ENCODE data around the gene RASSF6. TPM values are rescaled to one million over a fixed set of nuclear protein-coding genes. Genes with fewer than 3 reads are reported as not detected.
A peak's percentile ranks its signal among the peaks of the same experiment; 100 is the strongest.
"Not testable (repeated sequence)": the region's sequence is repeated elsewhere in the genome, so short reads cannot be mapped to it uniquely, and the experiment has no call there.

The RASSF6 gene
- total RNA-seq = 1 to 10 TPM; 2.6 to 6.7 (median 4.3) TPM

DNA sequence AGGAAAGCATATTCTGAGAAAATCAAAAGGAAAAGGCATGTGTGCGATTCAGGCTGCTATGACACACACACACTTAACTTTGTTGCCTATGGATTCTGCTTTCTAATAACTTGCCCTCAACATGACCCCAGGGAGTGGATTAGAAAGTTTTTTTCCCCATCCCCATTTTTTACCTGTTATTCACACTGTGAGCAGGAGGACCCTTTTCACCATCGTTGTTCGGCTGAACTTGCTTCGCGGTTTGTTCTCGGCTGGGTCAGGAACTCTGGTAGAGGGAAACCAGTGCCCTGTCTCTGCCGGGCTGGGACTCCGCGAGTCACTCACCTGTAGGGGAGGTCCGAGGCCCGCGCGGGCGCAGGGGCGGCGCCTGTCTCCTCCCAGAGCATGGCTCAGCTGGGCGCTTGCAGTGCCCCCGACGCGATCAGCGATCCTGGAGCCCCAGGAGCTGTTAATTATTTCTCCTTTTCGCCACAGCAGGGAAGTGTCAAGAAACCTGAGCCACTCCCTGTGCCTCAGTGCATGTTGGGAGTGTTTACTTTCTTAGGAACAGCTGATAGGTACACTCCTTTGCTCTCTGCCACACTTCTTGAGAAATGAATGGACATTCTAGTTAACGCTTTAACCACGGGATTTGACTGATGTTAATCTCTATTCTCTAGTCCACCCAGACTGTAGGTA lies at the start of gene RASSF6:
RASSF6 (minus strand) TSS at position 322 of the 678 bp plus-strand sequence. CDS start 8,641 bp downstream, outside the sequence.
- Histone ChIP-seq H3K4me3 (peak within 1 kb of the TSS; percentile 33 to 62 (median 50)), H3K9me3 (no peaks in the 10 kb centered on the region), H3K27me3 (peaks cover 0 to 3% (median 0%) of the 10 kb centered on the region in 4 donors), H3K4me1 (peaks cover 0 to 35% (median 0%) of the 10 kb centered on the region in 3 donors), H3K36me3 (no peaks in the 10 kb centered on the region), H3K27ac (peak within 1 kb of the TSS; percentile 50 to 85 (median 78))
- DNase-seq = no peak
- intact Hi-C loops (cut with DNase I) = no loop called here
- TF ChIP-seq, protein P1, sequence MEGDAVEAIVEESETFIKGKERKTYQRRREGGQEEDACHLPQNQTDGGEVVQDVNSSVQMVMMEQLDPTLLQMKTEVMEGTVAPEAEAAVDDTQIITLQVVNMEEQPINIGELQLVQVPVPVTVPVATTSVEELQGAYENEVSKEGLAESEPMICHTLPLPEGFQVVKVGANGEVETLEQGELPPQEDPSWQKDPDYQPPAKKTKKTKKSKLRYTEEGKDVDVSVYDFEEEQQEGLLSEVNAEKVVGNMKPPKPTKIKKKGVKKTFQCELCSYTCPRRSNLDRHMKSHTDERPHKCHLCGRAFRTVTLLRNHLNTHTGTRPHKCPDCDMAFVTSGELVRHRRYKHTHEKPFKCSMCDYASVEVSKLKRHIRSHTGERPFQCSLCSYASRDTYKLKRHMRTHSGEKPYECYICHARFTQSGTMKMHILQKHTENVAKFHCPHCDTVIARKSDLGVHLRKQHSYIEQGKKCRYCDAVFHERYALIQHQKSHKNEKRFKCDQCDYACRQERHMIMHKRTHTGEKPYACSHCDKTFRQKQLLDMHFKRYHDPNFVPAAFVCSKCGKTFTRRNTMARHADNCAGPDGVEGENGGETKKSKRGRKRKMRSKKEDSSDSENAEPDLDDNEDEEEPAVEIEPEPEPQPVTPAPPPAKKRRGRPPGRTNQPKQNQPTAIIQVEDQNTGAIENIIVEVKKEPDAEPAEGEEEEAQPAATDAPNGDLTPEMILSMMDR (IDR thresholded peaks at IDR 0.05) = peak in 2 of 6 experiments; percentile 20 to 25
- peak in 2 of 4 donors; percentile 17 to 45 for TF ChIP-seq POLR2A (IDR thresholded peaks at IDR 0.05)
- 10% methylated on average over 5 to 11 of the region's 24 CpGs for WGBS, 2 donors

DNA sequence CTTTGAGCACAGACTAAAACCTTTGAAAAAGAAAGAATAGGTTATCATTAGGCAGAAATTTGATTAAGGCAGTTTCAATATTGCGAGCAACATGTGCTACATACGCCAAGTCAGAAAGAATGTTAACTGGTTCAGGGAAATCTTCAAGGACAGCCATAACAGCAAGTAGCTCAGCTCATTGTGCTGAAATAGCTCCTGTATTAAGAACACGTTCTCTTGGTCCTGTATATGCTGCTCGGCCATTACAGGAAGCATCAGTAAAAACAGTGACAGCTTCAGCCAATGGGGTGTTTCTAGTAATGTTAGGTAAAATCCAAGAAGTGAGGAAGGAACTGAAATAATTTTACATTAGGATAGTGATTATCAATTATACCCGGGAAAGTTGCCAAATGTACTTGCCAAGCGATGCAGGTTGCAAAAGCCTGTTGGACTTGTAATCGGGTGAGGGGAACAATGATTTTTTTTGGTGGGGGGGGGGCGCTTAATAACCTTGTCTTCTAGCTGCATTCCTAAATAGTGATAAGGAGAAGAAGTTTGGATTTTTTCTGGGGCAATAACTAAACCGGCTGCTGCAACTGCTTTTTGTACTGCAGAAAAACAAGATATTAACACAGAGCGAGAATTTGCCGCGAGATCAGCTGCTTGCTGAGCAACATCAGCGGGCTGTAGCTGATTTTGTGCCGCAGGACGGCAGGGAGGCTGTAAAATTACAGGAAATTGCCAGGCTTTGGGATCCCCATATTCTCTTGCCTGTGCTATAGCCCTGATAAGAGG lies 49.4 kb upstream of the RASSF6 start:
- Histone ChIP-seq H3K36me3 (no peaks in the 10 kb centered on the region), H3K4me3 (no peak overlapping the region), H3K27ac (no peak overlapping the region), H3K9me3 (no peaks in the 10 kb centered on the region), H3K27me3 (no peaks in the 10 kb centered on the region), H3K4me1 (peaks cover 8 to 41% (median 12%) of the 10 kb centered on the region in 3 donors)
- DNase-seq = no peak
- 70 to 79% methylated on average over 14 of the region's 15 CpGs for WGBS, 2 donors
- TF ChIP-seq, protein P1 (IDR thresholded peaks at IDR 0.05) = no peak
- TF ChIP-seq POLR2A (IDR thresholded peaks at IDR 0.05) = no peak
- intact Hi-C loops (cut with DNase I) = loop anchor here (10.0 kb wide), 1 partner anchor 195 kb away; the partner anchor contains the start of gene CXCL1

DNA sequence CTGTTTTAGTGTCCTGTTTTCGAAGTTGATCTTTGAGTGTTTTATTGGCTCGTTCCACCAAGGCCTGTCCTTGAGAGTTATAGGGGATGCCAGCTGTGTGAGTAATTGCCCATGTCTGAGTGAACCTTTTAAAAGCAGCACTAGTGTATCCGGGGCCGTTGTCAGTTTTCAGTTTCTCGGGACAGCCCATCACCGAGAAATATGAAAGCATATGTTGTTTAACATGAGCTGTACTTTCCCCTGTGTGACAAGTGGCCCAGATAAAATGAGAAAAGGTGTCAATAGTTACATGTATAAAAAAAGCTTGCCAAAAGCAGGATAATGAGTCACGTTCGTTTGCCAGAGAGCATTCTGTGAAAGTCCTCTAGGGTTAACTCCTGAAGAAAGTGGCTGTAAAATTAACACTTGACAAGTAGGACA lies 48.6 kb upstream of the RASSF6 start:
- Histone ChIP-seq H3K4me1 (peaks cover 8 to 35% (median 9%) of the 10 kb centered on the region in 3 donors), H3K36me3 (no peaks in the 10 kb centered on the region), H3K9me3 (no peaks in the 10 kb centered on the region), H3K27ac (no peak overlapping the region), H3K4me3 (no peak overlapping the region), H3K27me3 (no peaks in the 10 kb centered on the region)
- DNase-seq = no peak
- TF ChIP-seq, protein P1 (IDR thresholded peaks at IDR 0.05) = no peak
- no peak for TF ChIP-seq POLR2A (IDR thresholded peaks at IDR 0.05)
- intact Hi-C loops (cut with DNase I) = no loop called here
- WGBS, 2 donors = 65 to 76% methylated on average over 8 of the region's 8 CpGs

DNA sequence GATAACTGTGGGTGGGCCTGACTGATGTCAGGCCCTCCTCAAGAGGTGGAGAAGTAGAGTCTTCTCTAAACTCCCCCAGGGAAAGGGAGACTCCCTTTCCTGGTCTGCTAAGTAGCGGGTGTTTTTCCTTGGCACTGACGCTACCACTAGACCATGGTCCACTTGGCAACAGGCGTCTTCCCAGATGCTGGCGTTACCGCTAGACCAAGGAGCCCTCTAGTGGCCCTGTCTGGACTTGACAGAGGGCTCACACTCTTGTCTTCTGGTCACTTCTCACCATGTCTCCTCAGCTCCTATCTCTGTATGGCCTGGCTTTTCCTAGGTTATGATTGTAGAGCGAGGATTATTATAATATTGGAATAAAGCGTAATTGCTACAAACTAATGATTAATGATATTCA lies 45.7 kb upstream of the RASSF6 start:
- H3K27ac ChIP-seq; H3K9me3 ChIP-seq; H3K4me3 ChIP-seq; DNase-seq; H3K27me3 ChIP-seq; H3K36me3 ChIP-seq; intact Hi-C loops (cut with DNase I): not testable (repeated sequence)
- TF ChIP-seq, protein P1 (IDR thresholded peaks at IDR 0.05) = peak in 1 of 6 experiments; percentile 18
- 93 to 96% methylated on average over 4 to 7 of the region's 7 CpGs for WGBS, 2 donors
- H3K4me1 ChIP-seq = peaks cover 0 to 19% (median 0%) of the 10 kb centered on the region in 3 donors

DNA sequence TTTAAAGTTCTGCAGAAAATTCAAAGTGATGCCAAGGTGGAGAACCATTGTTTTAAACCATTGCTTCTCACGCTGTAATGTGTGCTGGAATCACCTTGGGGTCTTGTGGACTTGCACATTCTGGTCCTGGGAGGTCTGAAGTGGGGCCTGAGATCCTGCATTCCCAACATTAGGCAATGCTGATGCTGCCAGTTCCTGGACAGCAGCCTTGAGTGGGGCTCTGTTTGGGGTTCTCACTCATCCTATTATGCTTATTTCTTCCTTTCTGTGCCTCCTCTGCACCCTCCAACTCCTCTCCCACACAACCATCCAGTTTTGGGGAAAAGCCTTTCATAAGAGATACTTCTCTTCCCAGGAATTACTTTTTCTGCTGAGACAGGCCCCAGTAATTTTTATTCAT lies 44.2 kb upstream of the RASSF6 start:
- intact Hi-C loops (cut with DNase I) = no loop called here
- TF ChIP-seq POLR2A (IDR thresholded peaks at IDR 0.05) = no peak
- TF ChIP-seq, protein P1 (IDR thresholded peaks at IDR 0.05) = no peak
- Histone ChIP-seq H3K4me1 (peaks cover 0 to 8% (median 0%) of the 10 kb centered on the region in 3 donors), H3K4me3 (no peak overlapping the region), H3K27ac (no peak overlapping the region), H3K9me3 (no peaks in the 10 kb centered on the region), H3K27me3 (no peaks in the 10 kb centered on the region), H3K36me3 (no peaks in the 10 kb centered on the region)
- 62 to 86% methylated on average over 1 of the region's 1 CpG for WGBS, 2 donors
- no peak for DNase-seq
